ENCODE measurements around the gene DAGLB.
A peak's percentile ranks its signal among the peaks of the same experiment; 100 is the strongest.
"Not testable (repeated sequence)": the region's sequence is repeated elsewhere in the genome, so short reads cannot be mapped to it uniquely, and the experiment has no call there.

Gene DAGLB

GRCh38 chr7:6430974-6431373, 16.8 kb downstream of the DAGLB start:
- no peak for DNase-seq (ENCODE audit: low spot score)

- no peak for DNase-seq (ENCODE audit: low spot score)
Observed at GRCh38 chr7:6430271-6430940, 17.3 kb downstream of the DAGLB start.

GRCh38 chr7:6425948-6426347, 21.8 kb downstream of the DAGLB start:
- no peak for DNase-seq (ENCODE audit: low spot score)

GRCh38 chr7:6423942-6424701, 23.6 kb downstream of the DAGLB start:
- peak; percentile 87 for DNase-seq (ENCODE audit: low spot score)

- DNase-seq (ENCODE audit: low spot score): no peak
Observed at GRCh38 chr7:6422926-6423632, 24.7 kb downstream of the DAGLB start.

- DNase-seq (ENCODE audit: low spot score): no peak
Observed at GRCh38 chr7:6422095-6422494, 25.7 kb downstream of the DAGLB start.

GRCh38 chr7:6420680-6421079, 27.1 kb downstream of the DAGLB start:
- no peak for DNase-seq (ENCODE audit: low spot score)

- no peak for DNase-seq (ENCODE audit: low spot score)
Observed at GRCh38 chr7:6419310-6419773, 28.4 kb downstream of the DAGLB start.

- no peak for DNase-seq (ENCODE audit: low spot score)
Observed at GRCh38 chr7:6417408-6417807, 30.3 kb downstream of the DAGLB start.

GRCh38 chr7:6416516-6417145, 31.1 kb downstream of the DAGLB start:
- DNase-seq (ENCODE audit: low spot score): no peak

GRCh38 chr7:6413637-6414036, 34.1 kb downstream of the DAGLB start:
- DNase-seq (ENCODE audit: low spot score): no peak

GRCh38 chr7:6409944-6410693, 37.6 kb downstream of the DAGLB start:
- no peak for DNase-seq (ENCODE audit: low spot score)

GRCh38 chr7:6409091-6409490, 38.7 kb downstream of the DAGLB start:
- DNase-seq (ENCODE audit: low spot score): no peak

GRCh38 chr7:6407434-6407833, 40.3 kb downstream of the DAGLB start:
- DNase-seq (ENCODE audit: low spot score): no peak

GRCh38 chr7:6406121-6406520, 41.6 kb downstream of the DAGLB start:
- DNase-seq (ENCODE audit: low spot score): no peak

- DNase-seq (ENCODE audit: low spot score): no peak
Observed at GRCh38 chr7:6403907-6404306, 43.8 kb downstream of the DAGLB start.

- no peak for DNase-seq (ENCODE audit: low spot score)
Observed at GRCh38 chr7:6402741-6403140, 45.0 kb downstream of the DAGLB start.

- DNase-seq (ENCODE audit: low spot score): no peak
Observed at GRCh38 chr7:6402041-6402440, 45.7 kb downstream of the DAGLB start.

GRCh38 chr7:6401536-6401935, 46.2 kb downstream of the DAGLB start:
- DNase-seq (ENCODE audit: low spot score): no peak

- DNase-seq (ENCODE audit: low spot score): not testable (repeated sequence)
Observed at GRCh38 chr7:6400243-6401105, 47.3 kb downstream of the DAGLB start.

GRCh38 chr7:6399351-6399750, 48.4 kb downstream of the DAGLB start:
- no peak for DNase-seq (ENCODE audit: low spot score)
